GM23338 (cell line): ENCODE results near the gene PITRM1. TPM values are rescaled to one million over a fixed set of nuclear protein-coding genes. Genes with fewer than 3 reads are reported as not detected.

Experiments used
- ATAC-seq: fragments of 200-7000 bp; cut with Tn5 transposase; 3 replicates; pipeline ENCODE4 v1.9.1; 2020
- DNase-seq: peaks from one replicate; pipeline ENCODE4 v3.0.0-alpha.2; 2015; ENCODE audit warnings: low spot score
- H2AFZ ChIP-seq: fragments of 200-600 bp; sonication (generic); 2 replicates; pipeline ENCODE4 v1.8.0; 2016; ENCODE audit warnings: antibody characterized with exemption, mild to moderate bottlenecking, moderate library complexity
- H3F3A ChIP-seq: fragments of 200-600 bp; sonication (generic); replicated peaks from 2 replicates; pipeline ENCODE4 v1.8.0; 2017; ENCODE audit warnings: antibody characterized with exemption, mixed run types, low read depth
- H3K27ac ChIP-seq: fragments of 200-600 bp; sonication (generic); 2 replicates; pipeline ENCODE4 v1.6.1; 2016; ENCODE audit warnings: low read depth
- H3K27me3 ChIP-seq: fragments of 200-600 bp; sonication (generic); 2 replicates; pipeline ENCODE4 v1.8.0; 2016; ENCODE audit warnings: mild to moderate bottlenecking, mixed run types, moderate library complexity; ENCODE audit not compliant: insufficient read depth
- H3K36me3 ChIP-seq: fragments of 200-600 bp; sonication (generic); 2 replicates; pipeline ENCODE4 v1.8.0; 2016; ENCODE audit warnings: mild to moderate bottlenecking; ENCODE audit not compliant: insufficient read depth
- H3K4me1 ChIP-seq: fragments of 200-600 bp; sonication (generic); 2 replicates; pipeline ENCODE4 v1.8.0; 2016; ENCODE audit warnings: mild to moderate bottlenecking, moderate library complexity; ENCODE audit not compliant: insufficient read depth
- H3K4me2 ChIP-seq: fragments of 200-600 bp; sonication (generic); 2 replicates; pipeline ENCODE4 v1.7.1; 2017; ENCODE audit warnings: mixed run types
- H3K4me3 ChIP-seq: fragments of 200-600 bp; sonication (generic); 2 replicates; pipeline ENCODE4 v1.6.1; 2016; ENCODE audit warnings: mixed run types
- H3K79me2 ChIP-seq: fragments of 200-600 bp; sonication (generic); replicated peaks from 2 replicates; pipeline ENCODE4 v1.8.0; 2017; ENCODE audit warnings: mild to moderate bottlenecking; ENCODE audit not compliant: insufficient read depth
- H3K9me2 ChIP-seq: fragments of 200-600 bp; sonication (generic); 2 replicates; pipeline ENCODE4 v1.8.0; 2017; ENCODE audit not compliant: insufficient read depth
- H4K20me1 ChIP-seq: fragments of 200-600 bp; sonication (generic); replicated peaks from 2 replicates; pipeline ENCODE4 v1.8.0; 2017; ENCODE audit warnings: mild to moderate bottlenecking; ENCODE audit not compliant: insufficient read depth
- H3K27ac Mint-ChIP-seq: 2 replicates; pipeline ENCODE4 v1.8.0; 2020; ENCODE audit warnings: inconsistent platforms, mild to moderate bottlenecking, moderate library complexity, mixed read lengths
- H3K27me3 Mint-ChIP-seq: 3 replicates; pipeline ENCODE4 v1.8.0; 2022; ENCODE audit warnings: low read depth, mild to moderate bottlenecking, moderate library complexity, mixed read lengths, inconsistent platforms; ENCODE audit not compliant: insufficient read depth, poor library complexity
- H3K36me3 Mint-ChIP-seq: 3 replicates; pipeline ENCODE4 v1.8.0; 2021; ENCODE audit warnings: low read depth, mild to moderate bottlenecking, inconsistent platforms, moderate library complexity, mixed read lengths
- H3K4me1 Mint-ChIP-seq: 3 replicates; pipeline ENCODE4 v1.8.0; 2020; ENCODE audit warnings: mild to moderate bottlenecking, inconsistent platforms, mixed read lengths
- H3K4me3 Mint-ChIP-seq: 3 replicates; pipeline ENCODE4 v1.8.0; 2021; ENCODE audit warnings: moderate library complexity, mild to moderate bottlenecking, inconsistent platforms, mixed read lengths
- H3K9me3 Mint-ChIP-seq: 3 replicates; pipeline ENCODE4 v1.8.0; 2020; ENCODE audit warnings: moderate library complexity, mild to moderate bottlenecking, inconsistent platforms, mixed read lengths
- CREB1 ChIP-seq: fragments of 250-450 bp; sonication (Bioruptor Pico); IDR thresholded peaks from 2 replicates; pipeline ENCODE4 v1.5.0; 2020; ENCODE audit warnings: low read depth, mild to moderate bottlenecking, moderate library complexity
- EZH2 ChIP-seq: fragments of 200-600 bp; sonication (generic); IDR thresholded peaks from one replicate; pipeline ENCODE4 v1.8.0; 2017; ENCODE audit warnings: antibody characterized with exemption, mild to moderate bottlenecking, low read depth; ENCODE audit not compliant: unreplicated experiment
- JUNB ChIP-seq: IDR thresholded peaks from one replicate; pipeline ENCODE4 v1.6.1; 2016; ENCODE audit warnings: antibody characterized with exemption; ENCODE audit not compliant: unreplicated experiment
- NANOG ChIP-seq: IDR thresholded peaks from 2 replicates; pipeline ENCODE4 v1.6.1; 2016; ENCODE audit warnings: antibody characterized with exemption, borderline replicate concordance
- STAT1 ChIP-seq: IDR thresholded peaks from one replicate; pipeline ENCODE4 v1.6.1; 2016; ENCODE audit warnings: antibody characterized with exemption; ENCODE audit not compliant: unreplicated experiment
- ZNF114 ChIP-seq: fragments of 250-450 bp; sonication (Bioruptor Pico); IDR thresholded peaks from 2 replicates; pipeline ENCODE4 v1.5.0; 2020; ENCODE audit warnings: mild to moderate bottlenecking, moderate library complexity
- polyA plus RNA-seq: library from polyadenylated mRNA; unstranded; fragments of >200 nt; fragmentation: Nextera tagmentation; extraction: Ambion mirVana; gene quantifications from 2 replicates; pipeline ENCODE4 v1.2.1, GENCODE V29; 2016
- total RNA-seq: library from RNA; depleted of rRNA; stranded (reverse); fragments of >200 nt; shearing (Covaris generic); gene quantifications from 2 replicates; pipeline ENCODE4 v1.2.3, GENCODE V29; 2014
- TF ChIP-seq, protein P1 (sequence below): fragments of 250-450 bp; sonication (Bioruptor Pico); IDR thresholded peaks from 2 replicates; pipeline ENCODE4 v1.5.0; 2020; ENCODE audit warnings: mild to moderate bottlenecking, moderate library complexity
- TF ChIP-seq, protein P2 (sequence below): IDR thresholded peaks from 2 replicates; pipeline ENCODE4 v1.6.1; 2016; ENCODE audit warnings: antibody characterized with exemption

The PITRM1 gene
- total and polyA plus RNA-seq, 2 experiments from 2014 or later: 29.0 to 33.0 TPM

DNA sequence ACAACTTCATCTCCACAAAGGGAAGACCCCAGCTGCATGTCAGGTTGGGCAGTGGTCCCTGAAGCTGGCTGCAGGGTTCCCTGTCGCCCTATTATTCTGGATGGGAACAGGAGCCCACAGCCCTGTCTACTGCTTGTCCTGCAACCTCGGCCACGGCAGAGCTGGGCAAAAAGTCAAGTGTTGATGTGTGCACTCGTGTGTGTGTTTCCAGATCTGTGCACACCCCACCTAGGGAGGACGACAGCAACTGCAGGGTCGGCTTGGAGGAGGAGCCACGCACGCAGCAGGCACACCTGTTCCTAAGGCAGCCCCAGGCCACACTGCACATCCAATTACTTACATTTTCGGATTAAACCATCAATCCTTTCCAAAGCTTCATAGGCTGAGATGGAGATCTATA is 23.6 kb downstream of the PITRM1 start (continued):
- TF ChIP-seq, protein P1, sequence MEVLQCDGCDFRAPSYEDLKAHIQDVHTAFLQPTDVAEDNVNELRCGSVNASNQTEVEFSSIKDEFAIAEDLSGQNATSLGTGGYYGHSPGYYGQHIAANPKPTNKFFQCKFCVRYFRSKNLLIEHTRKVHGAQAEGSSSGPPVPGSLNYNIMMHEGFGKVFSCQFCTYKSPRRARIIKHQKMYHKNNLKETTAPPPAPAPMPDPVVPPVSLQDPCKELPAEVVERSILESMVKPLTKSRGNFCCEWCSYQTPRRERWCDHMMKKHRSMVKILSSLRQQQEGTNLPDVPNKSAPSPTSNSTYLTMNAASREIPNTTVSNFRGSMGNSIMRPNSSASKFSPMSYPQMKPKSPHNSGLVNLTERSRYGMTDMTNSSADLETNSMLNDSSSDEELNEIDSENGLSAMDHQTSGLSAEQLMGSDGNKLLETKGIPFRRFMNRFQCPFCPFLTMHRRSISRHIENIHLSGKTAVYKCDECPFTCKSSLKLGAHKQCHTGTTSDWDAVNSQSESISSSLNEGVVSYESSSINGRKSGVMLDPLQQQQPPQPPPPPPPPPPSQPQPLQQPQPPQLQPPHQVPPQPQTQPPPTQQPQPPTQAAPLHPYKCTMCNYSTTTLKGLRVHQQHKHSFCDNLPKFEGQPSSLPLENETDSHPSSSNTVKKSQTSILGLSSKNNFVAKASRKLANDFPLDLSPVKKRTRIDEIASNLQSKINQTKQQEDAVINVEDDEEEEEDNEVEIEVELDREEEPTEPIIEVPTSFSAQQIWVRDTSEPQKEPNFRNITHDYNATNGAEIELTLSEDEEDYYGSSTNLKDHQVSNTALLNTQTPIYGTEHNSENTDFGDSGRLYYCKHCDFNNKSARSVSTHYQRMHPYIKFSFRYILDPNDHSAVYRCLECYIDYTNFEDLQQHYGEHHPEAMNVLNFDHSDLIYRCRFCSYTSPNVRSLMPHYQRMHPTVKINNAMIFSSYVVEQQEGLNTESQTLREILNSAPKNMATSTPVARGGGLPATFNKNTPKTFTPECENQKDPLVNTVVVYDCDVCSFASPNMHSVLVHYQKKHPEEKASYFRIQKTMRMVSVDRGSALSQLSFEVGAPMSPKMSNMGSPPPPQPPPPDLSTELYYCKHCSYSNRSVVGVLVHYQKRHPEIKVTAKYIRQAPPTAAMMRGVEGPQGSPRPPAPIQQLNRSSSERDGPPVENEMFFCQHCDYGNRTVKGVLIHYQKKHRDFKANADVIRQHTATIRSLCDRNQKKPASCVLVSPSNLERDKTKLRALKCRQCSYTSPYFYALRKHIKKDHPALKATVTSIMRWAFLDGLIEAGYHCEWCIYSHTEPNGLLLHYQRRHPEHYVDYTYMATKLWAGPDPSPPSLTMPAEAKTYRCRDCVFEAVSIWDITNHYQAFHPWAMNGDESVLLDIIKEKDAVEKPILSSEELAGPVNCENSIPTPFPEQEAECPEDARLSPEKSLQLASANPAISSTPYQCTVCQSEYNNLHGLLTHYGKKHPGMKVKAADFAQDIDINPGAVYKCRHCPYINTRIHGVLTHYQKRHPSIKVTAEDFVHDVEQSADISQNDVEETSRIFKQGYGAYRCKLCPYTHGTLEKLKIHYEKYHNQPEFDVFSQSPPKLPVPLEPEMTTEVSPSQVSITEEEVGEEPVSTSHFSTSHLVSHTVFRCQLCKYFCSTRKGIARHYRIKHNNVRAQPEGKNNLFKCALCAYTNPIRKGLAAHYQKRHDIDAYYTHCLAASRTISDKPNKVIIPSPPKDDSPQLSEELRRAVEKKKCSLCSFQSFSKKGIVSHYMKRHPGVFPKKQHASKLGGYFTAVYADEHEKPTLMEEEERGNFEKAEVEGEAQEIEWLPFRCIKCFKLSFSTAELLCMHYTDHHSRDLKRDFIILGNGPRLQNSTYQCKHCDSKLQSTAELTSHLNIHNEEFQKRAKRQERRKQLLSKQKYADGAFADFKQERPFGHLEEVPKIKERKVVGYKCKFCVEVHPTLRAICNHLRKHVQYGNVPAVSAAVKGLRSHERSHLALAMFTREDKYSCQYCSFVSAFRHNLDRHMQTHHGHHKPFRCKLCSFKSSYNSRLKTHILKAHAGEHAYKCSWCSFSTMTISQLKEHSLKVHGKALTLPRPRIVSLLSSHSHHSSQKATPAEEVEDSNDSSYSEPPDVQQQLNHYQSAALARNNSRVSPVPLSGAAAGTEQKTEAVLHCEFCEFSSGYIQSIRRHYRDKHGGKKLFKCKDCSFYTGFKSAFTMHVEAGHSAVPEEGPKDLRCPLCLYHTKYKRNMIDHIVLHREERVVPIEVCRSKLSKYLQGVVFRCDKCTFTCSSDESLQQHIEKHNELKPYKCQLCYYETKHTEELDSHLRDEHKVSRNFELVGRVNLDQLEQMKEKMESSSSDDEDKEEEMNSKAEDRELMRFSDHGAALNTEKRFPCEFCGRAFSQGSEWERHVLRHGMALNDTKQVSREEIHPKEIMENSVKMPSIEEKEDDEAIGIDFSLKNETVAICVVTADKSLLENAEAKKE (CRISPR knock-in tag): no peak
- TF ChIP-seq STAT1 (no peak), ZNF114 (no peak), JUNB (no peak)
- TF ChIP-seq, protein P2, sequence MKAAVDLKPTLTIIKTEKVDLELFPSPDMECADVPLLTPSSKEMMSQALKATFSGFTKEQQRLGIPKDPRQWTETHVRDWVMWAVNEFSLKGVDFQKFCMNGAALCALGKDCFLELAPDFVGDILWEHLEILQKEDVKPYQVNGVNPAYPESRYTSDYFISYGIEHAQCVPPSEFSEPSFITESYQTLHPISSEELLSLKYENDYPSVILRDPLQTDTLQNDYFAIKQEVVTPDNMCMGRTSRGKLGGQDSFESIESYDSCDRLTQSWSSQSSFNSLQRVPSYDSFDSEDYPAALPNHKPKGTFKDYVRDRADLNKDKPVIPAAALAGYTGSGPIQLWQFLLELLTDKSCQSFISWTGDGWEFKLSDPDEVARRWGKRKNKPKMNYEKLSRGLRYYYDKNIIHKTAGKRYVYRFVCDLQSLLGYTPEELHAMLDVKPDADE: no peak

DNA sequence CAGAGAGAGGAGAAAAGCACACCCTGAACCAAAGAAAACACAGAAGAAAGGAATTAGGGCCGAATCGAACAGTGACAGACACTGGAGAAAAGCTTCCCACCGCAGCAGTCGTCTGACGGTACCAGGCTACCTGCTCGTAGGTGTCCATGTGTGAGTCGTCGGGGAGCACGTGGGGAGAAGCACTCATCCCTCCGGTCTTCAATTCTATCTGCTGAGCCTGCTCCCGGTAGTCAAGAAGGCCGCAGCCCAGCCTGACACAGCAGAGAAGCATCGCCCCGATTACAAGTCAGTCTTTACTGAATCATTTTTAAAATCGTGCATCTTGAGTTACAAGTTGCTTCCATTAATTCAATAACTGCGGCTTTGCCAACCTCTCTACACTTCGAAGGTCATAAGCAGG is 24.5 kb downstream of the PITRM1 start:
- Histone ChIP-seq H2AFZ (no peak overlapping the region), H3K4me1 (no peaks in the 10 kb centered on the region), H3K79me2 (no peaks in the 10 kb centered on the region), H3K27me3 (no peaks in the 10 kb centered on the region), H3K4me2 (no peak overlapping the region), H3K9me2 (no peaks in the 10 kb centered on the region), H3F3A (no peaks in the 10 kb centered on the region), H3K4me3 (no peak overlapping the region), H3K27ac (no peak overlapping the region), H3K36me3 (peaks cover 3% of the 10 kb centered on the region), H4K20me1 (0 out of 2 replicates have a peak, but pooled peaks cover 3% of the 10 kb centered on the region)
- H3K9me3 Mint-ChIP-seq: no peaks in the 10 kb centered on the region
- H3K4me3 Mint-ChIP-seq: no peak overlapping the region
- DNase-seq: no peak
- H3K36me3 Mint-ChIP-seq: peaks cover 58% of the 10 kb centered on the region
- no peak overlapping the region for H3K27ac Mint-ChIP-seq
- no peaks in the 10 kb centered on the region for H3K27me3 Mint-ChIP-seq
- ATAC-seq: no peak
- no peaks in the 10 kb centered on the region for H3K4me1 Mint-ChIP-seq
- TF ChIP-seq, protein P1 (CRISPR knock-in tag): no peak
- TF ChIP-seq CREB1 (CRISPR knock-in tag) (no peak), JUNB (no peak), EZH2 (no peak), NANOG (no peak)
- TF ChIP-seq, protein P2: no peak
